ENCODE measurements around the gene GABBR2.

- TF ChIP-seq, protein P1, sequence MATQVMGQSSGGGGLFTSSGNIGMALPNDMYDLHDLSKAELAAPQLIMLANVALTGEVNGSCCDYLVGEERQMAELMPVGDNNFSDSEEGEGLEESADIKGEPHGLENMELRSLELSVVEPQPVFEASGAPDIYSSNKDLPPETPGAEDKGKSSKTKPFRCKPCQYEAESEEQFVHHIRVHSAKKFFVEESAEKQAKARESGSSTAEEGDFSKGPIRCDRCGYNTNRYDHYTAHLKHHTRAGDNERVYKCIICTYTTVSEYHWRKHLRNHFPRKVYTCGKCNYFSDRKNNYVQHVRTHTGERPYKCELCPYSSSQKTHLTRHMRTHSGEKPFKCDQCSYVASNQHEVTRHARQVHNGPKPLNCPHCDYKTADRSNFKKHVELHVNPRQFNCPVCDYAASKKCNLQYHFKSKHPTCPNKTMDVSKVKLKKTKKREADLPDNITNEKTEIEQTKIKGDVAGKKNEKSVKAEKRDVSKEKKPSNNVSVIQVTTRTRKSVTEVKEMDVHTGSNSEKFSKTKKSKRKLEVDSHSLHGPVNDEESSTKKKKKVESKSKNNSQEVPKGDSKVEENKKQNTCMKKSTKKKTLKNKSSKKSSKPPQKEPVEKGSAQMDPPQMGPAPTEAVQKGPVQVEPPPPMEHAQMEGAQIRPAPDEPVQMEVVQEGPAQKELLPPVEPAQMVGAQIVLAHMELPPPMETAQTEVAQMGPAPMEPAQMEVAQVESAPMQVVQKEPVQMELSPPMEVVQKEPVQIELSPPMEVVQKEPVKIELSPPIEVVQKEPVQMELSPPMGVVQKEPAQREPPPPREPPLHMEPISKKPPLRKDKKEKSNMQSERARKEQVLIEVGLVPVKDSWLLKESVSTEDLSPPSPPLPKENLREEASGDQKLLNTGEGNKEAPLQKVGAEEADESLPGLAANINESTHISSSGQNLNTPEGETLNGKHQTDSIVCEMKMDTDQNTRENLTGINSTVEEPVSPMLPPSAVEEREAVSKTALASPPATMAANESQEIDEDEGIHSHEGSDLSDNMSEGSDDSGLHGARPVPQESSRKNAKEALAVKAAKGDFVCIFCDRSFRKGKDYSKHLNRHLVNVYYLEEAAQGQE (IDR thresholded peaks at IDR 0.05; ENCODE audit: low read depth) = no peak
- TF ChIP-seq EP300 (IDR thresholded peaks at IDR 0.05; ENCODE audit: borderline replicate concordance) (no peak), RAD21 (IDR thresholded peaks at IDR 0.05; ENCODE audit: low read depth) (no peak), TCF12 (IDR thresholded peaks at IDR 0.05; ENCODE audit: low read depth) (no peak), CREB1 (IDR thresholded peaks at IDR 0.05; ENCODE audit: low read depth) (no peak), EGR1 (IDR thresholded peaks at IDR 0.05) (no peak)
Observed at GRCh38 chr9:98573749-98574278, 134.9 kb downstream of the GABBR2 start.
